Neutrophil (primary cell): ENCODE measurements around the gene ACCS.

Experiments used
- H3K27ac ChIP-seq: fragments of 200-600 bp; sonication (generic); 2 replicates; pipeline ENCODE4 v1.5.1; 2016; ENCODE audit warnings: mild to moderate bottlenecking, moderate library complexity
- H3K27me3 ChIP-seq: fragments of 200-600 bp; sonication (generic); 2 replicates; pipeline ENCODE4 v1.6.0; 2016; ENCODE audit warnings: mild to moderate bottlenecking
- H3K36me3 ChIP-seq: fragments of 200-600 bp; sonication (generic); 2 replicates; pipeline ENCODE4 v1.5.1; 2017
- H3K4me1 ChIP-seq, 2 experiments: fragments of 200-600 bp in 1 of 2; sonication (generic) in 1 of 2; 1 replicate in 1 of 2; 2 replicates in 1 of 2; pipeline versions ENCODE4 v1.5.1 to v1.6.1; 2013 to 2016; ENCODE audit warnings: low read depth in 1 of 2, low read length in 1 of 2, mild to moderate bottlenecking in 1 of 2, moderate library complexity in 1 of 2; ENCODE audit not compliant: control insufficient read depth in 1 of 2, insufficient read depth in 1 of 2
- H3K4me3 ChIP-seq, 2 experiments: fragments of 200-600 bp in 1 of 2; sonication (generic) in 1 of 2; 1 replicate in 1 of 2; 2 replicates in 1 of 2; pipeline ENCODE4 v1.5.1; 2013 to 2016; ENCODE audit warnings: low read depth in 1 of 2, low read length in 1 of 2, mild to moderate bottlenecking in 1 of 2, moderate library complexity in 1 of 2
- H3K9me3 ChIP-seq: fragments of 200-600 bp; sonication (generic); 2 replicates; pipeline ENCODE4 v1.5.1; 2016
- CTCF ChIP-seq: fragments of 200-600 bp; sonication (generic); IDR thresholded peaks from 2 replicates; pipeline ENCODE4 v1.5.1; 2016; ENCODE audit warnings: antibody characterized with exemption

Gene ACCS

GRCh38 chr11:44072757-44073658, 6.9 kb downstream of the ACCS start:
- Histone ChIP-seq H3K4me1 (no peaks in the 10 kb centered on the region), H3K9me3 (no peaks in the 10 kb centered on the region), H3K4me3 (no peak overlapping the region), H3K27ac (no peak overlapping the region), H3K27me3 (no peaks in the 10 kb centered on the region), H3K36me3 (peaks cover 16% of the 10 kb centered on the region)
- TF ChIP-seq CTCF: no peak

GRCh38 chr11:44078794-44079193, 12.7 kb downstream of the ACCS start:
- no peaks in the 10 kb centered on the region for H3K4me1 ChIP-seq
- no peaks in the 10 kb centered on the region for H3K9me3 ChIP-seq
- H3K36me3 ChIP-seq: peaks cover 42% of the 10 kb centered on the region
- no peak overlapping the region for H3K4me3 ChIP-seq
- H3K27ac ChIP-seq: no peak overlapping the region
- no peaks in the 10 kb centered on the region for H3K27me3 ChIP-seq
- TF ChIP-seq CTCF: no peak

- no peaks in the 10 kb centered on the region for H3K9me3 ChIP-seq
- peaks cover 42% of the 10 kb centered on the region for H3K36me3 ChIP-seq
- no peaks in the 10 kb centered on the region for H3K4me1 ChIP-seq
- H3K27me3 ChIP-seq: no peaks in the 10 kb centered on the region
- H3K4me3 ChIP-seq: no peak overlapping the region
- no peak for TF ChIP-seq CTCF
- no peak overlapping the region for H3K27ac ChIP-seq
Measured at GRCh38 chr11:44079376-44079775, 13.3 kb downstream of the ACCS start.

- peaks cover 30% of the 10 kb centered on the region for H3K36me3 ChIP-seq
- H3K27ac ChIP-seq: no peak overlapping the region
- H3K4me1 ChIP-seq: no peaks in the 10 kb centered on the region
- no peaks in the 10 kb centered on the region for H3K27me3 ChIP-seq
- TF ChIP-seq CTCF: no peak
- H3K9me3 ChIP-seq: no peaks in the 10 kb centered on the region
- H3K4me3 ChIP-seq: no peak overlapping the region
Measured at GRCh38 chr11:44080951-44081350, 14.9 kb downstream of the ACCS start.

- Histone ChIP-seq H3K4me1 (no peaks in the 10 kb centered on the region), H3K9me3 (no peaks in the 10 kb centered on the region), H3K27ac (no peak overlapping the region), H3K36me3 (peaks cover 26% of the 10 kb centered on the region), H3K27me3 (no peaks in the 10 kb centered on the region), H3K4me3 (no peak overlapping the region)
- TF ChIP-seq CTCF: no peak
Measured at GRCh38 chr11:44082645-44083044, 16.6 kb downstream of the ACCS start.
